Upper lobe of right lung (tissue), 1 donor: Measurements from ENCODE around the gene ENO1. TPM values are rescaled to one million over a fixed set of nuclear protein-coding genes. Genes with fewer than 3 reads are reported as not detected.

ENCODE experiments used
- ATAC-seq: fragments of 200-7000 bp; cut with Tn5 transposase; one replicate; pipeline ENCODE4 v1.9.1; 2020; ENCODE audit warnings: mild to moderate bottlenecking, moderate library complexity
- DNase-seq: peaks from one replicate; pipeline ENCODE4 v3.0.0-alpha.2; 2020
- H3K27ac ChIP-seq: fragments of 200-600 bp; one replicate; pipeline ENCODE4 v1.8.0; 2022
- H3K27me3 ChIP-seq: fragments of 200-600 bp; one replicate; pipeline ENCODE4 v1.8.0; 2022; ENCODE audit warnings: mild to moderate bottlenecking
- H3K36me3 ChIP-seq: fragments of 200-600 bp; one replicate; pipeline ENCODE4 v1.8.0; 2022
- H3K4me1 ChIP-seq: fragments of 200-600 bp; one replicate; pipeline ENCODE4 v1.8.0; 2022
- H3K4me3 ChIP-seq: fragments of 200-600 bp; one replicate; pipeline ENCODE4 v1.8.0; 2022; ENCODE audit warnings: mild to moderate bottlenecking
- H3K9me3 ChIP-seq: fragments of 200-600 bp; one replicate; pipeline ENCODE4 v1.8.0; 2022
- CTCF ChIP-seq: fragments of 200-600 bp; IDR thresholded peaks from one replicate; pipeline ENCODE4 v1.8.0; 2022; ENCODE audit warnings: antibody characterized with exemption
- intact Hi-C: fragments of 100-400 bp; cut with DNase I; formaldehyde crosslinking; loops from one replicate; pipeline ENCODE4 v1.11.0; 2022
- total RNA-seq: library from RNA; stranded (reverse); fragmentation: NEBNext Ultra II Directional; extraction: Animal tissue kit (Norgen Biotek cat#: 25700); gene quantifications from one replicate; pipeline ENCODE4 v1.2.1, GENCODE V29; 2021
- donor health status: DM: no; HTN: yes; CAD: no; lungs with severe emphysema.

Gene ENO1
- total RNA-seq, 1 donor from 2014 or later: 640 TPM

GRCh38 chr1:8870616-8871538 lies 7.6 kb downstream of the ENO1 start:
- H3K36me3 ChIP-seq: peaks cover 98% of the 10 kb centered on the region
- H3K27me3 ChIP-seq: no peaks in the 10 kb centered on the region
- intact Hi-C loops: no loop called here
- peak; percentile 63 for ATAC-seq
- H3K4me1 ChIP-seq: peaks cover 51% of the 10 kb centered on the region
- peak overlapping the region; percentile 11 for H3K27ac ChIP-seq
- H3K9me3 ChIP-seq: no peaks in the 10 kb centered on the region
- TF ChIP-seq CTCF: no peak
- no peak overlapping the region for H3K4me3 ChIP-seq
- no peak for DNase-seq

- H3K27me3 ChIP-seq: no peaks in the 10 kb centered on the region
- no peaks in the 10 kb centered on the region for H3K9me3 ChIP-seq
- DNase-seq: no peak
- H3K36me3 ChIP-seq: peaks cover 99% of the 10 kb centered on the region
- no peak overlapping the region for H3K4me3 ChIP-seq
- no peak for ATAC-seq
- H3K27ac ChIP-seq: no peak overlapping the region
- H3K4me1 ChIP-seq: peaks cover 43% of the 10 kb centered on the region
- intact Hi-C loops: no loop called here
- no peak for TF ChIP-seq CTCF
Measured at GRCh38 chr1:8870103-8870502, 8.4 kb downstream of the ENO1 start.

- H3K36me3 ChIP-seq: peaks cover 100% of the 10 kb centered on the region
- H3K27ac ChIP-seq: no peak overlapping the region
- intact Hi-C loops: no loop called here
- DNase-seq: no peak
- H3K27me3 ChIP-seq: no peaks in the 10 kb centered on the region
- H3K4me1 ChIP-seq: peaks cover 22% of the 10 kb centered on the region
- no peaks in the 10 kb centered on the region for H3K9me3 ChIP-seq
- ATAC-seq: no peak
- no peak for TF ChIP-seq CTCF
- H3K4me3 ChIP-seq: no peak overlapping the region
Measured at GRCh38 chr1:8867878-8868567, 10.5 kb downstream of the ENO1 start.

- DNase-seq (no peak), ATAC-seq (no peak)
- Histone ChIP-seq H3K36me3 (peaks cover 100% of the 10 kb centered on the region), H3K4me1 (peaks cover 11% of the 10 kb centered on the region), H3K27ac (no peak overlapping the region), H3K4me3 (no peak overlapping the region), H3K9me3 (no peaks in the 10 kb centered on the region), H3K27me3 (no peaks in the 10 kb centered on the region)
- intact Hi-C loops: no loop called here
- TF ChIP-seq CTCF: no peak
Measured at GRCh38 chr1:8866792-8867415, 11.6 kb downstream of the ENO1 start.

GRCh38 chr1:8866173-8866791 lies 12.2 kb downstream of the ENO1 start:
- DNase-seq: no peak
- peaks cover 100% of the 10 kb centered on the region for H3K36me3 ChIP-seq

More at GRCh38 chr1:8866173-8866791, 12.2 kb downstream of the ENO1 start:
- Histone ChIP-seq H3K4me3 (no peak overlapping the region), H3K27ac (no peak overlapping the region), H3K4me1 (peaks cover 5% of the 10 kb centered on the region), H3K9me3 (no peaks in the 10 kb centered on the region), H3K27me3 (no peaks in the 10 kb centered on the region)
- intact Hi-C loops: no loop called here
- TF ChIP-seq CTCF: no peak
- no peak for ATAC-seq
